ENCODE measurements around the gene SEMA6A.

DNA sequence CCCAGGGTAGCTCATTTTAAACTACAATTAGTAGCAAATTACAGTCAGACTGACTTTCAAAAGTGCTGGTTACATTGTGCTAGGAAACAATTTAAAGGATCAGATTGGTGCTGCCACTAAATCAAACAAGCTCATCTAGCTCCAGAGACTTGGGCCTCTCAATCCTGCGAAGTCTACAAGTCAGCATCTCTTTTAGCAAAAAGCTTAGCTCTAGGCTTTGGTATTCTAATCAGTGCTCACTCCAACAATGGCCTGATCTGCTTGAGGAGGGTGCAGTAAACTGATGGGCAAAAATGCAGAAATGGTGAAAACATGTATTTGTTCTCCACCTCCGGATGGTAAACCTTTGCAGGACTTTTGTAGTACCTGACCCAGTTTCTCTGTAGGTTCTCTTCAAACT lies 47.0 kb upstream of the SEMA6A start:
- TF ChIP-seq POLR2AphosphoS5 (IDR thresholded peaks at IDR 0.05) (no peak), POLR2A (IDR thresholded peaks at IDR 0.05) (no peak)
- TF ChIP-seq, protein P1, sequence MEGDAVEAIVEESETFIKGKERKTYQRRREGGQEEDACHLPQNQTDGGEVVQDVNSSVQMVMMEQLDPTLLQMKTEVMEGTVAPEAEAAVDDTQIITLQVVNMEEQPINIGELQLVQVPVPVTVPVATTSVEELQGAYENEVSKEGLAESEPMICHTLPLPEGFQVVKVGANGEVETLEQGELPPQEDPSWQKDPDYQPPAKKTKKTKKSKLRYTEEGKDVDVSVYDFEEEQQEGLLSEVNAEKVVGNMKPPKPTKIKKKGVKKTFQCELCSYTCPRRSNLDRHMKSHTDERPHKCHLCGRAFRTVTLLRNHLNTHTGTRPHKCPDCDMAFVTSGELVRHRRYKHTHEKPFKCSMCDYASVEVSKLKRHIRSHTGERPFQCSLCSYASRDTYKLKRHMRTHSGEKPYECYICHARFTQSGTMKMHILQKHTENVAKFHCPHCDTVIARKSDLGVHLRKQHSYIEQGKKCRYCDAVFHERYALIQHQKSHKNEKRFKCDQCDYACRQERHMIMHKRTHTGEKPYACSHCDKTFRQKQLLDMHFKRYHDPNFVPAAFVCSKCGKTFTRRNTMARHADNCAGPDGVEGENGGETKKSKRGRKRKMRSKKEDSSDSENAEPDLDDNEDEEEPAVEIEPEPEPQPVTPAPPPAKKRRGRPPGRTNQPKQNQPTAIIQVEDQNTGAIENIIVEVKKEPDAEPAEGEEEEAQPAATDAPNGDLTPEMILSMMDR (IDR thresholded peaks at IDR 0.05) = no peak

All from breast epithelium (tissue), 3 donors.